GM23338 (cell line): ENCODE data around the gene ANKRD50. TPM values are rescaled to one million over a fixed set of nuclear protein-coding genes. Genes with fewer than 3 reads are reported as not detected.

Source experiments
- ATAC-seq: fragments of 200-7000 bp; cut with Tn5 transposase; 3 replicates; pipeline ENCODE4 v1.9.1; 2020
- DNase-seq: peaks from one replicate; pipeline ENCODE4 v3.0.0-alpha.2; 2015; ENCODE audit warnings: low spot score
- H2AFZ ChIP-seq: fragments of 200-600 bp; sonication (generic); 2 replicates; pipeline ENCODE4 v1.8.0; 2016; ENCODE audit warnings: antibody characterized with exemption, mild to moderate bottlenecking, moderate library complexity
- H3F3A ChIP-seq: fragments of 200-600 bp; sonication (generic); replicated peaks from 2 replicates; pipeline ENCODE4 v1.8.0; 2017; ENCODE audit warnings: antibody characterized with exemption, mixed run types, low read depth
- H3K27ac ChIP-seq: fragments of 200-600 bp; sonication (generic); 2 replicates; pipeline ENCODE4 v1.6.1; 2016; ENCODE audit warnings: low read depth
- H3K27me3 ChIP-seq: fragments of 200-600 bp; sonication (generic); 2 replicates; pipeline ENCODE4 v1.8.0; 2016; ENCODE audit warnings: mild to moderate bottlenecking, mixed run types, moderate library complexity; ENCODE audit not compliant: insufficient read depth
- H3K36me3 ChIP-seq: fragments of 200-600 bp; sonication (generic); 2 replicates; pipeline ENCODE4 v1.8.0; 2016; ENCODE audit warnings: mild to moderate bottlenecking; ENCODE audit not compliant: insufficient read depth
- H3K4me1 ChIP-seq: fragments of 200-600 bp; sonication (generic); 2 replicates; pipeline ENCODE4 v1.8.0; 2016; ENCODE audit warnings: mild to moderate bottlenecking, moderate library complexity; ENCODE audit not compliant: insufficient read depth
- H3K4me2 ChIP-seq: fragments of 200-600 bp; sonication (generic); 2 replicates; pipeline ENCODE4 v1.7.1; 2017; ENCODE audit warnings: mixed run types
- H3K4me3 ChIP-seq: fragments of 200-600 bp; sonication (generic); 2 replicates; pipeline ENCODE4 v1.6.1; 2016; ENCODE audit warnings: mixed run types
- H3K79me2 ChIP-seq: fragments of 200-600 bp; sonication (generic); replicated peaks from 2 replicates; pipeline ENCODE4 v1.8.0; 2017; ENCODE audit warnings: mild to moderate bottlenecking; ENCODE audit not compliant: insufficient read depth
- H3K9me2 ChIP-seq: fragments of 200-600 bp; sonication (generic); 2 replicates; pipeline ENCODE4 v1.8.0; 2017; ENCODE audit not compliant: insufficient read depth
- H4K20me1 ChIP-seq: fragments of 200-600 bp; sonication (generic); replicated peaks from 2 replicates; pipeline ENCODE4 v1.8.0; 2017; ENCODE audit warnings: mild to moderate bottlenecking; ENCODE audit not compliant: insufficient read depth
- H3K27ac Mint-ChIP-seq: 2 replicates; pipeline ENCODE4 v1.8.0; 2020; ENCODE audit warnings: inconsistent platforms, mild to moderate bottlenecking, moderate library complexity, mixed read lengths
- H3K27me3 Mint-ChIP-seq: 3 replicates; pipeline ENCODE4 v1.8.0; 2022; ENCODE audit warnings: low read depth, mild to moderate bottlenecking, moderate library complexity, mixed read lengths, inconsistent platforms; ENCODE audit not compliant: insufficient read depth, poor library complexity
- H3K36me3 Mint-ChIP-seq: 3 replicates; pipeline ENCODE4 v1.8.0; 2021; ENCODE audit warnings: low read depth, mild to moderate bottlenecking, inconsistent platforms, moderate library complexity, mixed read lengths
- H3K4me1 Mint-ChIP-seq: 3 replicates; pipeline ENCODE4 v1.8.0; 2020; ENCODE audit warnings: mild to moderate bottlenecking, inconsistent platforms, mixed read lengths
- H3K4me3 Mint-ChIP-seq: 3 replicates; pipeline ENCODE4 v1.8.0; 2021; ENCODE audit warnings: moderate library complexity, mild to moderate bottlenecking, inconsistent platforms, mixed read lengths
- H3K9me3 Mint-ChIP-seq: 3 replicates; pipeline ENCODE4 v1.8.0; 2020; ENCODE audit warnings: moderate library complexity, mild to moderate bottlenecking, inconsistent platforms, mixed read lengths
- CREB1 ChIP-seq: fragments of 250-450 bp; sonication (Bioruptor Pico); IDR thresholded peaks from 2 replicates; pipeline ENCODE4 v1.5.0; 2020; ENCODE audit warnings: low read depth, mild to moderate bottlenecking, moderate library complexity
- EZH2 ChIP-seq: fragments of 200-600 bp; sonication (generic); IDR thresholded peaks from one replicate; pipeline ENCODE4 v1.8.0; 2017; ENCODE audit warnings: antibody characterized with exemption, mild to moderate bottlenecking, low read depth; ENCODE audit not compliant: unreplicated experiment
- EZH2phosphoT487 ChIP-seq: fragments of 200-600 bp; sonication (generic); IDR thresholded peaks from one replicate; pipeline ENCODE4 v1.8.1; 2018; ENCODE audit warnings: antibody characterized with exemption; ENCODE audit not compliant: unreplicated experiment
- JUNB ChIP-seq: IDR thresholded peaks from one replicate; pipeline ENCODE4 v1.6.1; 2016; ENCODE audit warnings: antibody characterized with exemption; ENCODE audit not compliant: unreplicated experiment
- POLR2AphosphoS5 ChIP-seq: IDR thresholded peaks from 2 replicates; pipeline ENCODE4 v1.6.1; 2016; ENCODE audit warnings: antibody characterized with exemption, low read depth
- REST ChIP-seq: IDR thresholded peaks from one replicate; pipeline ENCODE4 v1.6.1; 2018; ENCODE audit warnings: antibody characterized with exemption; ENCODE audit not compliant: unreplicated experiment
- STAT1 ChIP-seq: IDR thresholded peaks from one replicate; pipeline ENCODE4 v1.6.1; 2016; ENCODE audit warnings: antibody characterized with exemption; ENCODE audit not compliant: unreplicated experiment
- ZNF114 ChIP-seq: fragments of 250-450 bp; sonication (Bioruptor Pico); IDR thresholded peaks from 2 replicates; pipeline ENCODE4 v1.5.0; 2020; ENCODE audit warnings: mild to moderate bottlenecking, moderate library complexity
- ZNF331 ChIP-seq: fragments of 250-450 bp; sonication (Bioruptor Pico); IDR thresholded peaks from 2 replicates; pipeline ENCODE4 v1.5.0; 2020; ENCODE audit warnings: low read depth, mild to moderate bottlenecking, moderate library complexity
- ZNF462 ChIP-seq: fragments of 250-450 bp; sonication (Bioruptor Pico); IDR thresholded peaks from 2 replicates; pipeline ENCODE4 v1.5.0; 2020; ENCODE audit warnings: mild to moderate bottlenecking, moderate library complexity
- polyA plus RNA-seq: library from polyadenylated mRNA; unstranded; fragments of >200 nt; fragmentation: Nextera tagmentation; extraction: Ambion mirVana; gene quantifications from 2 replicates; pipeline ENCODE4 v1.2.1, GENCODE V29; 2016
- total RNA-seq: library from RNA; depleted of rRNA; stranded (reverse); fragments of >200 nt; shearing (Covaris generic); gene quantifications from 2 replicates; pipeline ENCODE4 v1.2.3, GENCODE V29; 2014
- TF ChIP-seq, protein P1 (sequence below), 2 experiments: fragments of 200-600 bp in 1 of 2; sonication (generic) in 1 of 2; conservative IDR thresholded peaks; 2 replicates each; pipeline versions ENCODE4 v1.5.1 to v1.6.1; 2016 to 2017; ENCODE audit warnings: antibody characterized with exemption in 2 of 2, low read depth in 2 of 2, mild to moderate bottlenecking in 2 of 2, moderate library complexity in 1 of 2
- TF ChIP-seq, protein P2 (sequence below): IDR thresholded peaks from 2 replicates; pipeline ENCODE4 v1.6.1; 2016; ENCODE audit warnings: antibody characterized with exemption

ANKRD50 gene
- total and polyA plus RNA-seq, 2 experiments from 2014 or later = 5.9 to 27.6 TPM

DNA sequence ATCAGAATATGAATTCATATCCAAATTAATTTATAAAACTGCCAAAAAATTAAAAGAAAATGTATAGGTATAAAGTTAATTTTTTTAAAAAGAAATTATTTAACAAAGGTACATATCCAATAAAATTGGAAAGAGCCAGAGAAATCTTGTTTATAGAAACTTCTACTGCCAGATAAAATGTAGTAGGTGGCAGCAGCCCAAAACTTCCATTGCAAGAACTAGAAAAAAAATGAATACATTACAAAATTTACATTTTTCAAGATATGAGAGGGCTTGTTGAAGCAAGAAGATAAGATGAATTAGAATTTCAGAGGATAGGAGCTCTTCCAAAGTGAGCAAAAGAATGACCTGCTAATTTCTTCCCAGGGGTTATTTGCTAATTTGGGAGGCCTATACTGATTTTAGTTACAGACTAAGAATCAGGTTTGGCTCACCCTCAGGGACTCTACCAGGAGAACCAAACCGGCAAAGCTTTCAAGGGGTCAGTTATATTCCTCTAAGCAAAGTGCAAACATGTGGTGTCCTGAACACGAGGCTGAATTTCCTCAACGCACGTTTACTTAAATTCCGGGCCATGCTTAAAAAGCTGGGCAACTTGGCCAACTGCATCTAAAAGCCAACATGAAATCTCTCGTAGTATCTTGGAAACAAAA, 17.5 kb downstream of the ANKRD50 start:
- Histone ChIP-seq H3K9me2 (no peaks in the 10 kb centered on the region), H3K27me3 (no peaks in the 10 kb centered on the region), H3K79me2 (peaks cover 99% of the 10 kb centered on the region), H3K36me3 (0 out of 2 replicates have a peak, but pooled peaks cover 5% of the 10 kb centered on the region), H3K4me2 (no peak overlapping the region), H3K4me1 (peaks cover 17% of the 10 kb centered on the region; the same call in 1 of the 2 replicates), H2AFZ (no peak overlapping the region), H3F3A (no peaks in the 10 kb centered on the region), H3K27ac (0 out of 2 replicates have a peak overlapping the region, but pooled peaks have one; percentile 8), H3K4me3 (no peak overlapping the region), H4K20me1 (0 out of 2 replicates have a peak, but pooled peaks cover 3% of the 10 kb centered on the region)
- no peak overlapping the region for H3K4me3 Mint-ChIP-seq
- TF ChIP-seq CREB1 (CRISPR knock-in tag) (no peak), POLR2AphosphoS5 (no peak), JUNB (no peak), ZNF331 (CRISPR knock-in tag) (no peak), STAT1 (no peak), ZNF114 (CRISPR knock-in tag) (no peak), REST (no peak), EZH2 (no peak), ZNF462 (CRISPR knock-in tag) (no peak), EZH2phosphoT487 (no peak)
- TF ChIP-seq, protein P1, sequence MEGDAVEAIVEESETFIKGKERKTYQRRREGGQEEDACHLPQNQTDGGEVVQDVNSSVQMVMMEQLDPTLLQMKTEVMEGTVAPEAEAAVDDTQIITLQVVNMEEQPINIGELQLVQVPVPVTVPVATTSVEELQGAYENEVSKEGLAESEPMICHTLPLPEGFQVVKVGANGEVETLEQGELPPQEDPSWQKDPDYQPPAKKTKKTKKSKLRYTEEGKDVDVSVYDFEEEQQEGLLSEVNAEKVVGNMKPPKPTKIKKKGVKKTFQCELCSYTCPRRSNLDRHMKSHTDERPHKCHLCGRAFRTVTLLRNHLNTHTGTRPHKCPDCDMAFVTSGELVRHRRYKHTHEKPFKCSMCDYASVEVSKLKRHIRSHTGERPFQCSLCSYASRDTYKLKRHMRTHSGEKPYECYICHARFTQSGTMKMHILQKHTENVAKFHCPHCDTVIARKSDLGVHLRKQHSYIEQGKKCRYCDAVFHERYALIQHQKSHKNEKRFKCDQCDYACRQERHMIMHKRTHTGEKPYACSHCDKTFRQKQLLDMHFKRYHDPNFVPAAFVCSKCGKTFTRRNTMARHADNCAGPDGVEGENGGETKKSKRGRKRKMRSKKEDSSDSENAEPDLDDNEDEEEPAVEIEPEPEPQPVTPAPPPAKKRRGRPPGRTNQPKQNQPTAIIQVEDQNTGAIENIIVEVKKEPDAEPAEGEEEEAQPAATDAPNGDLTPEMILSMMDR (conservative IDR thresholded peaks at IDR 0.05; ENCODE audit: low read depth in 2 of 2) = no peak
- TF ChIP-seq, protein P2, sequence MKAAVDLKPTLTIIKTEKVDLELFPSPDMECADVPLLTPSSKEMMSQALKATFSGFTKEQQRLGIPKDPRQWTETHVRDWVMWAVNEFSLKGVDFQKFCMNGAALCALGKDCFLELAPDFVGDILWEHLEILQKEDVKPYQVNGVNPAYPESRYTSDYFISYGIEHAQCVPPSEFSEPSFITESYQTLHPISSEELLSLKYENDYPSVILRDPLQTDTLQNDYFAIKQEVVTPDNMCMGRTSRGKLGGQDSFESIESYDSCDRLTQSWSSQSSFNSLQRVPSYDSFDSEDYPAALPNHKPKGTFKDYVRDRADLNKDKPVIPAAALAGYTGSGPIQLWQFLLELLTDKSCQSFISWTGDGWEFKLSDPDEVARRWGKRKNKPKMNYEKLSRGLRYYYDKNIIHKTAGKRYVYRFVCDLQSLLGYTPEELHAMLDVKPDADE = no peak
- H3K9me3 Mint-ChIP-seq = peaks cover 18% of the 10 kb centered on the region
- H3K36me3 Mint-ChIP-seq = peaks cover 56% of the 10 kb centered on the region
- peak; percentile 52 for ATAC-seq
- no peak for DNase-seq
- no peaks in the 10 kb centered on the region for H3K27me3 Mint-ChIP-seq
- 0 out of 2 replicates have a peak overlapping the region, but pooled peaks have one; percentile 47 for H3K27ac Mint-ChIP-seq
- peaks cover 24% of the 10 kb centered on the region for H3K4me1 Mint-ChIP-seq
